GM12865 (cell line): ENCODE data around the gene SOX9.

Source experiments
- DNase-seq: peaks from one replicate; pipeline ENCODE4 v3.0.0; 2010; ENCODE audit warnings: low read depth
- H3K4me3 ChIP-seq: 2 replicates; pipeline ENCODE4 v1.5.1; 2011; ENCODE audit warnings: mild to moderate bottlenecking, low read depth, low read length, control low read depth
- CTCF ChIP-seq: IDR thresholded peaks from 2 replicates; pipeline ENCODE4 v1.5.1; 2011; ENCODE audit warnings: low read length, control low read depth, low read depth, inconsistent platforms; ENCODE audit not compliant: insufficient read depth; ENCODE audit errors: missing control alignments

The SOX9 gene

GRCh38 chr17:72171703-72172667 is 51.2 kb downstream of the SOX9 start:
- no peak overlapping the region for H3K4me3 ChIP-seq
- DNase-seq: no peak
- no peak for TF ChIP-seq CTCF

GRCh38 chr17:72173499-72174116 is 52.8 kb downstream of the SOX9 start:
- DNase-seq: no peak

GRCh38 chr17:72175263-72175662 is 54.4 kb downstream of the SOX9 start:
- no peak for TF ChIP-seq CTCF
- no peak for DNase-seq
- no peak overlapping the region for H3K4me3 ChIP-seq

More at GRCh38 chr17:72173499-72174116, 52.8 kb downstream of the SOX9 start:
- H3K4me3 ChIP-seq: no peak overlapping the region
- TF ChIP-seq CTCF: no peak
